Activated naive CD4-positive, alpha-beta T cell treated with anti-CD3 and anti-CD28 coated beads, Interleukin-2, amount 50 U/mL, for 16 hours (primary cell): ENCODE data around the gene MYRFL.
"Not testable (repeated sequence)": the region's sequence is repeated elsewhere in the genome, so short reads cannot be mapped to it uniquely, and the experiment has no call there.

ENCODE experiments used
- DNase-seq: peaks from one replicate; pipeline ENCODE4 v3.0.0-alpha.2; 2020

The MYRFL gene

GRCh38 chr12:69824966-69825560 is at the start of gene MYRFL:
Gene MYRFL (plus strand): TSS chr12:69825227. CDS start chr12:69825518, 291 bp downstream.
- no peak for DNase-seq

GRCh38 chr12:69779928-69780327 is 45.1 kb upstream of the MYRFL start:
- no peak for DNase-seq

- no peak for DNase-seq
Observed at GRCh38 chr12:69783365-69783764, 41.7 kb upstream of the MYRFL start.

GRCh38 chr12:69789351-69789750 is 35.7 kb upstream of the MYRFL start:
- DNase-seq, result no peak

- DNase-seq, result no peak
Observed at GRCh38 chr12:69792533-69792932, 32.5 kb upstream of the MYRFL start.

- not testable (repeated sequence) for DNase-seq
Observed at GRCh38 chr12:69807101-69807897, 17.7 kb upstream of the MYRFL start.

GRCh38 chr12:69810870-69811498 is 14.0 kb upstream of the MYRFL start:
- DNase-seq, result no peak

GRCh38 chr12:69816082-69816481 is 8.9 kb upstream of the MYRFL start:
- DNase-seq, result no peak

GRCh38 chr12:69821032-69821455 is 4.0 kb upstream of the MYRFL start:
- no peak for DNase-seq

GRCh38 chr12:69821456-69822159 is 3.4 kb upstream of the MYRFL start:
- no peak for DNase-seq

- DNase-seq, result no peak
Observed at GRCh38 chr12:69822201-69822860, 2.7 kb upstream of the MYRFL start.

- DNase-seq, result no peak
Observed at GRCh38 chr12:69824028-69824427, 999 bp upstream of the MYRFL start.

- DNase-seq, result no peak
Observed at GRCh38 chr12:69828897-69829296, 3.9 kb downstream of the MYRFL start.

- DNase-seq, result no peak
Observed at GRCh38 chr12:69833696-69834095, 8.7 kb downstream of the MYRFL start.

GRCh38 chr12:69834147-69834546 is 9.1 kb downstream of the MYRFL start:
- no peak for DNase-seq

- DNase-seq, result no peak
Observed at GRCh38 chr12:69834576-69834975, 9.5 kb downstream of the MYRFL start.

GRCh38 chr12:69835081-69835480 is 10.1 kb downstream of the MYRFL start:
- no peak for DNase-seq

GRCh38 chr12:69836015-69836414 is 11.0 kb downstream of the MYRFL start:
- DNase-seq, result no peak

- DNase-seq, result no peak
Observed at GRCh38 chr12:69837191-69837590, 12.2 kb downstream of the MYRFL start.

GRCh38 chr12:69837657-69838415 is 12.8 kb downstream of the MYRFL start:
- DNase-seq, result no peak

GRCh38 chr12:69840727-69841126 is 15.7 kb downstream of the MYRFL start:
- no peak for DNase-seq

- DNase-seq, result no peak
Observed at GRCh38 chr12:69843608-69844007, 18.6 kb downstream of the MYRFL start.
